GM18498 (cell line): Measurements from ENCODE around the gene PLA2G6.
"Not testable (repeated sequence)": the region's sequence is repeated elsewhere in the genome, so short reads cannot be mapped to it uniquely, and the experiment has no call there.

Source experiments
- ATAC-seq: cut with Tn5 transposase; IDR thresholded peaks from one replicate; pipeline ENCODE4 v1.9.1; 2021; ENCODE audit warnings: mild to moderate bottlenecking, moderate library complexity; ENCODE audit not compliant: unreplicated experiment

Gene PLA2G6

DNA sequence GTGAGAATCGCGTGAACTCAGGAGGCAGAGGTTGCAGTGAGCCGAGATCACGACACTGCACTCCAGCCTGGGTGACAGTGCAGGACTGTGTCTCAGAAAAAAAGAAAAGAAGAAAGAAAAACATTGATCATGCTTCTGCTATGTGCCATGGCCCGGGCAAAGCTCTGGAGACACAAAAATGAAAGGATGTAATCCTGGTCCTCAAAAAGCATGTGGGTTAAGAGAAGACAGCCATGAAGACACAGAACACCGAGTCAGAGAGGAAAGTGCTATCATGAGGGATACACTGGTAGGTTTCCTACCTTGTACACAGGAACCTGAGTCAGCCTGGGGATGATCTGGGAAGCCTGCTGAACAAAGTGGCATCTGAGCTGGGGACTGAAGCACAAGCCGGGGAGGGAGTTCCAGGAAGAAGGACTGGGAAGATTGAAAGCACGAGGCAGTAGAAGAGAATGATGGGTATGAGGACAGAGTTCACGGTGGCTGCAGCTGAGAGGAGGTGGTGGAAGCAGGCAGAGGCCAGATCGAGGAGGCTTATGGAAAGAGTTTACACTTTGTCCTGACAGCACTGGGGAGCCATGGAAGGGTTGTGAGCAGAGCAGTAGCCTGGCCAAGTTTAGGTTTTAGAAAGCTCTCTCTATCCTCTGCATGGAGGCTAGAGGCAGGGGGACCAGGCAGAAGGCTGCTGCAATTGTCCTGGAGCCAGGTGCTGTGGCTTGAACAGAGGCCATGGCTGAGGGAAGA is 10.3 kb upstream of the PLA2G6 start:
- ATAC-seq, result no peak

GRCh38 chr22:38191055-38191454 is 9.4 kb upstream of the PLA2G6 start:
- no peak for ATAC-seq

GRCh38 chr22:38190581-38190980 is 9.0 kb upstream of the PLA2G6 start:
- ATAC-seq, result no peak

DNA sequence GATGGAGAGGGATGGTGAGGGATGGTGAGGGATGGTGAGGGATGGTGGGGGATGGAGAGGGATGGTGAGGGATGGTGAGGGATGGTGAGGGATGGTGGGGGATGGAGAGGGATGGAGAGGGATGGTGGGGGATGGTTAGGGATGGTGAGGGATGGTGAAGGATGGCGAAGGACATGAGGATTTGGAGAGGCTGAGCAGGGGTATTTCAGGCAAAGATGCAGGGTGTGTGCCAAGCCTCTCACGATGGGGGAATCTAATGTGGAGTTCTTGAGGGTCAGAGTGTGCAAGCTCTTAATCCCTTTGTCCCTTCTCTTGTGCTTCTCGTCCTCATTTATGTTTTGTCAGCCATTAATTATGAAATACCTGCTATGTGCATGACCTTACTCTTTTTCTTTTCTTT is 7.5 kb upstream of the PLA2G6 start:
- ATAC-seq, result no peak

DNA sequence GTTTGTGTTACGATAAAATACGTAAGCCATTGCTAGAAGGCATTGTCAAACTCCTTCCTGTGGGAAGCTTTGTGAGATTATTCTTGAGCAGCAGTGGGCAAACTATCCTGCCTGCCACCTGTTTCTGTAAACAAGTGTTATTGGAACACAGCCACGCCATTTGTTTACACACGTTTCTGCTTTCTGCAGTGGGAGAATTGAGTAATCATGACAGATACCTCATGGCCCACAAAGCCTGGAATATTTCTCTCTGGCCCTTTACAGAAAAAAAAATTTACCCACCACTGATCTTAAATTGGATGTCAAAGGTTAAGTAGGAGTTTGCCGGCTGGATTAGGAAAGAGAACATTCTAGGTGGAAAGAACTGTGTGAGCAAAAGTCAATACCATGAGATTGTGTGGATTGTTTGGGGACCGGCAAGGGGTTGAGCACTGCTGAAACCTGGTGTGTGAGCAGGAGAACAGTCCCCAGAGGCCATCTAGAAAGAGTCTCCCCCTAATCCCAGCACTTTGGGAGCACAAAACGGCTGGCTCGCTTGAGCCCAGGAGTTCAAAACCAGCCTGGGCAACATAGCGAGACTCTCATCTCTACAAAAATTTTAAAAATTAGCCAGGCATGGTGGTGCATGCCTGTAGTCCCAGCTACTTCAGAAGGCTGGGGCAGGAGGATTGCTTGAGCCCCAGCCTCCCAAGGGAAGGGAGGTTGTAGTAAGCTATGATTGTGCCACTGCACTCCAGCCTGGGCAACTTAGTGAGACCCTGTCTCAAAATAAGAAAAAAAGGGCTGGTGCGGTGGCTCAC is 6.0 kb upstream of the PLA2G6 start:
- ATAC-seq, result no peak

DNA sequence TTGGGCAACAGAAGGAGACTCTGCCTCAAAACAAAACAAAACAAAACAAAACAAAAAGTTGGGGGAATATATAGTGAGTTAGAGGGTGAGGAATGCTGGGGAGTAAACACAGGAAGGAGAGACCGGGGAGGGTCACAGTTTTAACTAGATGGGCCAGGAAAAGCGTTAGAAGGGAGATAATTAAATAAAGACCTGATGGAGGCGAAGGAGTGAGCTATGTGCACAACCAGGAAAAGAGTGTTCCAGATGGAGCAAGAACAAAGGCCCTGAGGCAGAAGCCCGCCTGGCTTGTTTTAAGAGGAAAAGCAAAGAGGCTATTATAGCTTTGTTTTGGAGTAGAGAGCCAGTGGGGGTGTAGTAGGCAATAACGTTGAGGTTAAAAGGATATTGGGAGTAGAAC is 4.8 kb upstream of the PLA2G6 start:
- no peak for ATAC-seq

- no peak for ATAC-seq
These were observed 3.2 kb upstream of the PLA2G6 start for GRCh38 chr22:38184788-38185187.

DNA sequence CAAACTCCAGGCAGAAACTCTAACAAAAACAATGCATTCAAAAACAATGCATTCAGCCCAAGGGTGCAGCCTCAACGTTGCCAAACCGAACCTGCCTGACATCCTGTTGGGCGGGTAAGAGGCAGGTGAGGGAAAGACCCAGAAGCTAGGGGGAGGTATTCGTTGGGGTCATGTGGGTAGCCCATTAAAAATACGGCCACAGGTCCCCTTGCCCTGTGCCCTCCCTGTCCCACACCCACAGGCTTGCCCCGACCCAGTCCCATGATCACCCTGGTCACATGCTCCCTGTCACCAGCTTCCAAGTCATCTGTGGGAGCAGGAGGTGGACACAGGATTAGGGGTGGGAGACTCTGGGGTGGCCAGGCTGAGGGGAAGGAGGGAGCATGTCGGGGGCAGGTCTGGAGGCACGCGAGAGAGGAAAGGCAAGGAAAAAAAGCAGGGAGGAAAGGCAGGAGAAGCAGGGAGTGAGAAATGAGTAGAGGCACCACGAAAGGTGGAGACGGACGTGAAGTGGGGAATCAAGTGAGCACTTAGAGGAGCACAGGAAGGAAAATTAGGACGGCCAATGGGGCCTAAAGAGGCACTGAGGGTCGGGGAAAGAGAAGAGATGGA is 683 bp downstream of the PLA2G6 start:
- ATAC-seq, result no peak

DNA sequence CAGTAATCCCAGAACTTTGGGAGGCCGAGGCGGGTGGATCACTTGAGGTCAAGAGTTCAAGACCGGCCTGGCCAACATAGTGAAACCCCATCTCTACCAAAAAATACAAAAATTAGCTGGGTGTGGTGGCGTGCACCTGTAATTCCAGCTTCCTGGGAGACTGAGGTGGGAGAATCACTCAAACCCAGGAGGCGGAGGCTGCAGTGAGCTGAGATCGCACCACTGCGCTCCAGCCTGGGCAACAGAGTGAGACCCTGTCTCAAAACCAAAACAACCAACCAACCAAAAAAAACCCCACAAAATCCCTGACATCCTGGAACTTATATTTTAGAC is 3.1 kb downstream of the PLA2G6 start:
- not testable (repeated sequence) for ATAC-seq

DNA sequence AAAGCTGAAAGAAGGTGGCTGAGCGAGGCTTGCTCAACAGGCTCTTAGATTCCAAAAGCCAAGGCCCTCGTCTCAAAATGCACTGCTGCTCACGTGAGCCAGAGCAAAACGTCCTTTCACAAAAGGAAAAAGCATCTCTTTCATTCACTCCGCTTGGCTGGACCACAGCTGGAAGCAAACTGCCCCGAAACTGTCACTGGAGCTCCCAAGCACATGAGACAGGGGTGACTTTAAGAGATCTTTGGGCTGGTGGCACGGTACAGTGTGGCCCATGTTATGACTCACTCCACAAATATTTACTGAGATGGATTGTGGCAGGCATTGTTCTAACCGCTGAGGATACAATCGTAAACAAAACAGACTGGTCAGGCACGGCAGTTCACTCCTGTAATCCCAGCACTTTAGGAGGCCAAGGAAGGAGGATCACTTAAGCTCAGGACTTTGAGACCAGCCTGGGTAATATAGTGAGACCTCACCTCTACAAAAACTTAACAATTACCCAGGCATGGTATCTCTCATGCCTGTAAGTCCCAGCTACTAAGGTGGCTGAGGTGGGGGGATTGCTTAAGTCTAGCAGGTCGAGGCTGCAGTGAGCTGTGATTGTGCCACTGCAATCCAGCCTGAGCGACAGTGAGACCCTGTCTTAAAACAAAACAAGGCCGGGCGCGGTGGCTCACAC is 3.6 kb downstream of the PLA2G6 start:
- ATAC-seq, result no peak

DNA sequence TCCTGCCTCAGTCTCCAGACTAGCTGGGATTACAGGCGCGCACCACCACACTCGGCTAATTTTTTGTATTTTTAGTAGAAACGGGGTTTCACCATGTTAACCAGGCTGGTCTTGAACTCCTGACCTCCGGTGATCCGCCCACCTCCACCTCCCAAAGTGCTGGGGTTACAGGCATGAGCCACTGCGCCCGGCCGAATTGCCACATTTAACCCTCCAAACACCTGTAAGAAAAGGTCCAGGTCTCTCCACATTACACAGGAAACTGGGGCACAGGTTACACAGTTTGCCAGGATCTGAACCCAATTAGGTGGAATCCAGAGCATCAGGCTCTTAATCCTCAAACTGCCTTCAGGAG is 4.1 kb downstream of the PLA2G6 start:
- ATAC-seq, result not testable (repeated sequence)

DNA sequence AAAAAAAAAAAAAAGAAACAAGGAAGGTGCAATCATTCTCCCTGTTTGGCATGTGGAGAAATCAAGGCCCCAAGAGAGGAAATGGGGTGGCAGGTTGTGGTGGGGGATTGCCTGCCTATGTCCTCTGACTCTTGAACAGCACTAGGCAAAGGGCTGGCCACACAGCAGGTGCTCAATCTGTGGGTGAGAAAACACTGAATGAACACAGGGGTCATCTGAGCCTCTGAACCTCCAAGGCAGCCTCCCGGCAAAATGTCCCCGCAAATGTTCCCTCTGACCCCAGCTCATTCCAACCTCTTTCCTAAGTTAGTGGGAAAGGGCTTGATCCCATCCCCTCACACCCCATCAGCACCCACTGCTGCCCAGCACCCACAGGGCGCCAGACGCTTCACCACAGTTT is 4.6 kb downstream of the PLA2G6 start:
- ATAC-seq, result no peak

DNA sequence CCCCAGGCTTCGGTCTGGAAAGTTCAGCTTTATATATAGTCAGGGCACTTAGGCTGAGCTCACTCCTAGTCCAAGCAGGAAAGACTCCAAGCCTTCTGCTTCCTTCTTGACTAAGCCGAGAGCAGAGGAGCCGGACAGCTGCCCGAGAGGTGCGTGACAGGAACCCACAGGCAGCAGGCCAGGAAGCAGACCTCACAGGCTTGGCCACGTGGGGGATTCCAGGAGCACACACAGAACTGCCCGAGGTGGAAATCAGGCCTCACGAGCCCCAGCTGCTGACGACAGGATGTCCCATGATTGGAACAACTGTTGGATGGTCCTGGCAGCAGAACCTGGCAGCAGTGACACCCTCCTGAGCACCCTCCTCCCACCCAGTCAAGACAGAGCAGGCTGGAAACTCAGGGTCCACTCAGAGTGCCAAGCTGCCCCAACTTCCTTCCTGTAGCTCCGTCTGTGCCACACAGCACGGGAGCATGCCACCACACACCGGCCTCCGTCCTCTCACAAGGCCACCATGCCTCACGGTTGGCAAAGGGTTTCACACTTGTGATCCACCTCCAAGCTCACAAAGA is 5.4 kb downstream of the PLA2G6 start:
- ATAC-seq, result no peak

DNA sequence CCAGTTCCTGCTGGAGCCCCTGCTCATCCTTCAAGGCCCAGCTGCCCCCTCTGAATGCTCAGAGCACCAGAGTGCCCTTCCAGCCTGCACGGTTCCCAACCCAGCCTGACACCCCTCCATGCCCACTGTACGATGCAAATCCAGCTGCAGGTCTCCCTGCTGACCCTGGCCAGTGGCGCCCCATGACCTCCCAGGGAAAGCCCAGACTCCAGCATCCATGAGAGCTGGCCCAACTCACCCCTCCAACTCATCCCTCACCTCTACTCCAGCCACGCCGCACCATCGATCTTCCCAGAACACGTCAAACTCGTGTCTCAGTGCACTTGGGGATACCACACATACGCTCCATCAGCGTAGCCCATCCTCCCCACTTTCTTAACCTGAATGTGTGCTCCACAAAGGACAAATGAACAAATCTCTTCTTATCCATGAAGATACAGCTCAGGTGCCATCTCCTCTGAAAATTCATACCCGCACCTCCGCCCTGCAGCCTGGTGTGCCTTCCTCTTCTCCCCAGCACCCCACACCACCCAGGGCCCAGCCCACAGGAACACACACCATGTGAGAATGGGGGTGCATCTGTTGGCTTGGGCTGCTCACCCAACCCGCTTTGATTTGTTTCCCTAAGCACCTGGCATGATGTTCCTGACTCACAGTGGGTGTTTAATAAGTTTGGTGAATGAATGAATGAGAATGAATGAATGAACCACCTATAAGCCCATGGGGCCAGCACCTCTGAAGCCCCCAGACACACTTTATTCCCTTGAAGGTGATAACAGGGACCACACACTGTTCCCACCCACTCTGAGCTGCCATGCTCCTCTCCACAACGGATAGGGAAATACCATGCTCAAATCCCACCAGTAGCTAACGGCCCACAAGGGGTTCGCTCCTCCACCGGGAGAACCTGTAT is 6.2 kb downstream of the PLA2G6 start:
- ATAC-seq, result no peak

DNA sequence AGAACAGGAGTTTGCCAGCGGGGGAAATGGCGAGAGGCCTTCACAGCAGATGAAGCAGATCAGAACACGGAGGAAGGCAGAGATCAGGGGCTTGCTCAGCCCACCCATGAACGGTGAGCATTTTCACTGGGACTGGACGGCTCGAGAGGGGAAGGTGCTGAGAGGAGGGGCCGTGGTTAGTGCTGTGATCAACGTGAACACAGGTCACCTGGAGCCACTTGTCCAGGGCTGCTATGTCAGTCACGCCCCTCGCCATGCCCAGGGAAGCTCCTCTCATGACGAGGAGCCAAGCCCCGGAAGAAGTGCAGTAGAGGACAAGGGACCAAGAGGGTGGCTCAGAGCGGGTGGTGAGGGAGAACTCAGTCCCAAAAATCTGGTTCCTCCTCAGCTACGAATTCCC is 7.0 kb downstream of the PLA2G6 start:
- no peak for ATAC-seq

- no peak for ATAC-seq
These were observed 8.1 kb downstream of the PLA2G6 start for GRCh38 chr22:38173641-38173906.

GRCh38 chr22:38172832-38173640 is 8.6 kb downstream of the PLA2G6 start:
- no peak for ATAC-seq

DNA sequence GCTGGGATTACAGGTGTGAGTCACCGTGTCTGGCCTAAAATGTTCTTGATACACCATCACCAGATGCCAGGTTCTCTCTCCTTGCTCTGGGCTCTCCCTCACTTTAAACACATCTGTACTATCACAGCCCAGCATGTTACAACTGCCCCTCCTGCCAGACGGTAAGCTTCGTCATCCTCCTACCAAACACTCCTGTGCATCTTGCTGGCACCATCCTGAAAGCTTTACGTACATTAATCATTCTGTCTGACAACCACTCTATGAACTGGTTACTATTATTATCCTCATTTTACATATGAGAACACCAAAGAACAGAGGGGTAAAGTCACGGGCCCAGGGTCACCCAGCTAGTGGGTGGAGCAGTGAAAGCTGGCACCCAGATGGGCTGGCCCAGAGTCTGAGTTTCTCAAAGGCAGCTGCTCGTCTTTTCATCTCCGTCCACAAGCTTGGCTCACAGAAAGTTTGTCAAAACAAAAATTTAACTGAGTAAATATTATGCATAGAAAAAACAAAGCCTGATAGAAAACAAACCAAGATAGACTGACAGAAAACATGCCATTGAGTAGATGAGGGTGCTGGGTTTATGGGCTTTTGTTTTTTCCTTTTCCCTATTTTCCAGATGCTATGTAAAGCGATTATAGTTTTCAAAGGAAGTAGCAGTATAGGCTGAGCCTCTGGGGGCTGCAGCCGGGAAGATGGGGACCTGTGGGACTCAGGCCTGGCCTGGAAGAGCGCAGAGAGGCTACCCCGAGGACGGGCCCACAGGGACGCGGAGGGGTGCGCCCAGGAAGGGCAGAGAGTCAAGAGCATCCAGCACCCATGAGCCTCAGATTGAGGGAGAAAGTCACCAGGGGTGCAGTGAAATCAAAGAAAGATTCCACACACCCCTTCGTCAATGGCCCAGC is 9.5 kb downstream of the PLA2G6 start:
- no peak for ATAC-seq

- ATAC-seq, result no peak
These were observed 11.2 kb downstream of the PLA2G6 start for GRCh38 chr22:38170469-38170868.
